OCI-LY7 (cell line): ENCODE measurements around the gene KRTAP12-2.

Source experiments
- CTCF ChIP-seq: fragments of 200-600 bp; sonication (generic); conservative IDR thresholded peaks from 2 replicates; pipeline ENCODE4 v1.5.1; 2014; ENCODE audit warnings: mild to moderate bottlenecking, antibody characterized with exemption, low read length, moderate library complexity, mixed read lengths
- EZH2phosphoT487 ChIP-seq: fragments of 200-600 bp; sonication (generic); IDR thresholded peaks from 2 replicates; pipeline ENCODE4 v1.6.1; 2018; ENCODE audit warnings: low read depth, borderline replicate concordance, mild to moderate bottlenecking, mixed run types, antibody characterized with exemption, low read length, moderate library complexity, mixed read lengths

GRCh38 chr21:44696572-44696971 lies 29.8 kb upstream of the KRTAP12-2 start:
- TF ChIP-seq CTCF (no peak), EZH2phosphoT487 (no peak)
